SIG-M5 treated with dmso at 0.1 percent for 504 hours (cell line): ENCODE measurements around the gene DOCK10.
"Not testable (repeated sequence)": the region's sequence is repeated elsewhere in the genome, so short reads cannot be mapped to it uniquely, and the experiment has no call there.

Experiments
- DNase-seq: peaks from one replicate; lab custom pipeline; 2025; ENCODE audit not compliant: unreplicated experiment; lab: John Stamatoyannopoulos, UW

Gene DOCK10

GRCh38 chr2:225041851-225042799 is at the start of gene DOCK10:
Gene DOCK10, minus strand, starts transcription at chr2:225042468. Its CDS starts 94 bp downstream, at chr2:225042374.
- DNase-seq: peak; percentile 69

GRCh38 chr2:225091336-225091735 is 49.1 kb upstream of the DOCK10 start:
- no peak for DNase-seq

- no peak for DNase-seq
These were observed 48.5 kb upstream of the DOCK10 start for GRCh38 chr2:225090746-225091145.

GRCh38 chr2:225086915-225087314 is 44.6 kb upstream of the DOCK10 start:
- DNase-seq: no peak

- DNase-seq: no peak
These were observed 44.2 kb upstream of the DOCK10 start for GRCh38 chr2:225086439-225086838.

- no peak for DNase-seq
These were observed 41.0 kb upstream of the DOCK10 start for GRCh38 chr2:225083276-225083675.

- no peak for DNase-seq
These were observed 33.9 kb upstream of the DOCK10 start for GRCh38 chr2:225076125-225076524.

GRCh38 chr2:225074919-225075681 is 32.8 kb upstream of the DOCK10 start:
- no peak for DNase-seq

- no peak for DNase-seq
These were observed 32.1 kb upstream of the DOCK10 start for GRCh38 chr2:225074366-225074765.

GRCh38 chr2:225073198-225073597 is 30.9 kb upstream of the DOCK10 start:
- DNase-seq: no peak

- no peak for DNase-seq
These were observed 30.2 kb upstream of the DOCK10 start for GRCh38 chr2:225072444-225072843.

GRCh38 chr2:225070811-225071210 is 28.5 kb upstream of the DOCK10 start:
- no peak for DNase-seq

GRCh38 chr2:225069966-225070365 is 27.7 kb upstream of the DOCK10 start:
- no peak for DNase-seq

- DNase-seq: no peak
These were observed 27.2 kb upstream of the DOCK10 start for GRCh38 chr2:225069477-225069876.

- DNase-seq: no peak
These were observed 23.6 kb upstream of the DOCK10 start for GRCh38 chr2:225065882-225066281.

GRCh38 chr2:225064928-225065327 is 22.7 kb upstream of the DOCK10 start:
- DNase-seq: no peak

GRCh38 chr2:225064362-225064761 is 22.1 kb upstream of the DOCK10 start:
- no peak for DNase-seq

- peak; percentile 8 for DNase-seq
These were observed 14.2 kb upstream of the DOCK10 start for GRCh38 chr2:225056330-225057073.

- DNase-seq: no peak
These were observed 13.4 kb upstream of the DOCK10 start for GRCh38 chr2:225055714-225056113.

GRCh38 chr2:225052703-225053102 is 10.4 kb upstream of the DOCK10 start:
- no peak for DNase-seq

GRCh38 chr2:225047502-225047901 is 5.2 kb upstream of the DOCK10 start:
- DNase-seq: not testable (repeated sequence)
